NCI-H2227 treated with DMSO at 0.1 percent for 48 hours (cell line): ENCODE data around the gene TXNRD1.
"Not testable (repeated sequence)": the region's sequence is repeated elsewhere in the genome, so short reads cannot be mapped to it uniquely, and the experiment has no call there.

Source experiments
- DNase-seq: peaks from one replicate; lab custom pipeline; 2025; lab: John Stamatoyannopoulos, UW

The TXNRD1 gene

DNA sequence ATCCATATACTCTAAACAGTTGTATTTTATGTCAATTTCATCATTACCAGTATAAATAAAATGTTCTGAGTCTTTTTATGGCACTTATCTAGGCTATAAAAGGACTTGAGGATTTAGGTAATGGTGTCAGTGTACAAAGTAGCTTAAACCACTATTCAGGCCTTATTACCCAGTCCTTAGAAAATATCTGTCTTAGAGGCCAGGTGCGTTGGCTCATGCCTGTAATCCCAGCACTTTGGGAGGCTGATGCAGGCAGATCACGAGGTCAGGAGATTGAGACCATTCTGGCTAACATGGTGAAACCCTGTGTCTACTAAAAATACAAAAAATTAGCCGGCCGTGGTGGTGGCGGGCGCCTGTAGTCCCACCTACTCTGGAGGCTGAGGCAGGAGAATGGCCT lies 112.7 kb downstream of the TXNRD1 start:
- DNase-seq = not testable (repeated sequence)

DNA sequence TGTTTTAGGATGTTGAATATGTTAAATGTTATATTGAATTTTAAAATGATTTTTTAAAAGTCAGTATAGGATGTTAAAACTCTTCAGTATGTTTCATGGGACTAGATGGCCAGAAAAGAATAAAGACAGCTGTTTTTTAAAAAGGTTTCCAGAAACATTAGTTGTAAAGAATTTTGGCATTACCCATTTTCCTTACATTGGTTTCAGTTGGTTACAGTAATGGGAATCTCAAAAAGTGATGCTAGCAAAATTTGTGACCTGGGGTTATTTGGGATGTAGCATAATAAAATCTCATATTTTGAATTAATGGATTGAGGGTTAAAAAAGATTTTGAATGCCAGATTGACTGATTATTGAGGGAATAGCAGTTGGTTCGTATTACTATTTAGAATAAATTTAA lies 113.2 kb downstream of the TXNRD1 start:
- no peak for DNase-seq

DNA sequence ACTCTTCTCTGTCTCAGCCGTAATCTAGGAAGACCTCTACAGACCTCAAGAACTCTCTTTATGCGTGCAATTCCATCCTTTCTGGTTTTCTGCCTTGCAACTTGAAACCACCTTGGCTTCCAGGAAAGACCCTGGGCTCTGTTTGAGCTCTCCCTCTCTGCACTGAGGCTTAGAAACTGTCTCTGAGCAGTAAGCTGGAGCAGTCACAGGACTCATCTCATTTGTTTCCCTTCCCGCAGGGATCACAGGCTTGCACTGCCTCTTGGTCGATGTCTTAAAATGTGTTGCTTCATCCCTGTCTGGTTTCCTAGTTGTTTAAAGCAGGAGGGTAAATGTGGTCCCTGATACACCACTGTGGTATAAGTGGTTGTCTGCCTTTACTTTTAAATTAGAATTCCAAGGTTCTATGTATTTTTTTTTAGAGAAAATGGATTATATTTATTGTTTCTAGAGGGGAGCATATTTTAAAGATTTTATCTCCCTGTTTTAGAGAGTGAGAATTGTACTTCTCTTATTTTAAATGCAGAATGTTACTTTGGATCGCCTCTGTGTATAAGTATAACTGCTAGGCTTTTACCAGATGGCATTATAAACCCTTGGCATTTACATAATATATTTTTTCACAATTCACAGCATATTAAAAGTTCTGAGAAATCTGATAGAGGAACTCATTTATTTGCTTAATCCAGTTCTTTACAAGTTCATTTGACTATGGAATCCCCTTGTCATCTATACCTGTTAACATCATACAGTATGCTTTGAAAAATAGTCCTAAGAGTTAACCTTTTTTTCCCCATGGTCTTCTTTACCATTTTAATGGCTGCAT lies 114.3 kb downstream of the TXNRD1 start:
- DNase-seq = no peak

DNA sequence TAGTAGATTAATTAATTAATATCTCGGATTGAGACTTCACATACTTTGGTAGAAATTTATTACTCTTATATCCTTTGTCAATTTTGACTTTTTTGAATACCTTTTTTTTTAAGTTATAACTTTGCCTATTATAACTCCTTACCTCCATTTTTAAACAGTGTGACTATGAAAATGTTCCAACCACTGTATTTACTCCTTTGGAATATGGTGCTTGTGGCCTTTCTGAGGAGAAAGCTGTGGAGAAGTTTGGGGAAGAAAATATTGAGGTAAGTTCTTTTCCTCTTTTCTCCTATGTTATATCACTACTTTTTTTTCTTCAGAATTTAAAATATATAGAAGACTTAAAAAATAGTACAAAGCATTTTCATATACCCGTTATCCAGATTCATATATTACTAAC lies 115.8 kb downstream of the TXNRD1 start:
- no peak for DNase-seq

DNA sequence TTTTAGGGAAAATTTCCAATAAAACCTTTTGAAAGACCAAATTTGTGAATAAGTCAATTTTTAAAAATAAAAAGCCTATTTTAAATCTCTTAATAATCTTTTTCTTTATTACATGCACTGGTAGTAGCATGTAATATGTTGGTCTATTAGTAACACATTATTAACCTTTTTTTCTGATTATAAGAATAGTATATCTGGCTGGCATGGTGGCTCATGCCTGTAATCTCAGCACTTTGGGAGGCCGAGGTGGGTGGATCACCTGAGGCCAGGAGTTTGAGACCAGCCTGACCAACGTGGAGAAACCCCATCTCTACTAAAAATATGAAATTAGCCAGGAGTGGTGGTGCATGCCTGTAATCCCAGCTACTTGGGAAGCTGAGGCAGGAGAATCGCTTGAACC lies 116.7 kb downstream of the TXNRD1 start:
- not testable (repeated sequence) for DNase-seq

DNA sequence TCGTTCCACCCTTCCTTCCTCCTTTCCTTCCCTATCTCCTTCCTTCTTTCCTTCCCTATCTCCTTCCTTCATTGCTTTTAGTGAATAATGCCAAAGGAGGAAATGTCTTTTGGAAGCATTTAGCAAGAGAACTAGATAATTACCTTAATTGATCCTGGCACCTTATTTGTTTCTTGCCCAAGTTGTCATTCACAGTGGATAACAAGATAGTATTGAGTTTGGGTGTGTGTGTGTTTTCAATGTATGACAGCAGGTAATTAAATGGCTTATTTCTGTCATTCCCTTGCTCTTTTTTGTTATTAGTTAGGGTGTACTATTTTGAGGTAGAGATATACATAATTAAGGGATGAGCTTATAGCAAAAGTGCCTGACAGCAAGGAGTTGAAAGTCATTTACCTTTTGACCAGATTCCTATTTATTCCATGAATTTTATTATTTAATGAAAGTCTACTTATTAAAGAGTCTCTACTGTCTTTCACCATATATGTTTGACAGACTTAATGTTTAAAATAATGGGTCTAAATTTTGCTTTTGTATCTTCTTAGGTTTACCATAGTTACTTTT lies 118.2 kb downstream of the TXNRD1 start:
- DNase-seq = no peak

DNA sequence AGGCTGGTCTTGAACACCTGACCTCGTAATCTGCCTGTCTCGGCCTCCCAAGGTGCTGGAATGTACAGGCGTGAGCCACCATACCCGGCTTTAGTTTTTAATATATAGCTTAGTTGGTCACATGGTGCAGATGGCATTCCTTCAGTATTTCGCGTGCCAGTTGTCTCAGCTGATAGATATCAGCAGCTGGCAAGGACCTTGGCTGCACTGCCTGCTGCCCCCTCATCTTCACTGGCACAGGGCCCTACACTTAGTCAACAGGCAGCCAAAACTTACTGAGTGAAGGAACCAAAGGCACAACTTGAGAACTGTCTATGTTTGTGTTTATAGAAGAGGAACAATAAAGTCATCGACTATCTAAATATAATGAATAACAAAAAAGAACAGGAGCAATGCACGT lies 119.0 kb downstream of the TXNRD1 start:
- no peak for DNase-seq

DNA sequence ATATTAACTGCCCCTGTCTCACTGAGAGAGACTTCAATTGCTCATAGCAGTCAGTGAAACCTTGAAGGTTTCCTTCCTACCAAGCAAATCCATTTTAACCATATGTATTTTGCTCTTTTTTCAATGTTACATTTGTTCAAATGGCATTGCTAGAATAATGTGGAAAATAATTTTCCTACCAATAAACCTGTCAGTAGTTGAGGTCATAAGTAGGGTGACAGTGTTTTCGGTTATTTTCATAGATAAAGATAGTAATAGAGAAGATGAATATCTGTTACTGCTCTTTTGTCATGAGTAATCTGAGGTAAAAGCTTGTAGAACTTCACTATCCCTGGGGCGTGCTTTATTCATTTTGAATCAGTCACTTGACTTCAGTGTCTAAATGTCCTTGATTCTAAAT lies 120.5 kb downstream of the TXNRD1 start:
- DNase-seq = no peak

DNA sequence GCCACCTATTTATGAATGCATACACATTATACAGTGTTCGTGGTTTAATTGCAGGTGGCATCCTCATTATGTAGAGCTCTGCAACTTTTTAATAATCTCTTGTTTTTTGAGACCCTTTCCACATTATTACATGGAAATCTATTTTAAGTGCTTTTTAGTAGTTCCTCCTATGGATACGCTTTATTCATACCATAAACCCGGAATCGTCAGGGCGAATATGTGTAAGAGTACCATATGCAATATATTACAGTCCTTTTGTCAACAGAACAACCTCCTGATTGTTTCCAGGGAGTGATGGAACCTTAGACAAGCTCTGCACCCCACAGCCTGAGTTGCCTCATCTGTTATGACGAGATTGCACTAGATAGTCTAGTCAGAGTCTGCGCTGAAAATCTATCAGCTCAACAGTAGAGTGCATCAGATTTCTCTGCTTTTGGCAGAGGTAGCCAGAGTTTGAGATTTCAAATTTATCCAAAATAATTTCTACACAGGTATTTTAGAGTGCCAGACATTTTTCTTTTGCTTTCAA lies 121.5 kb downstream of the TXNRD1 start:
- DNase-seq = no peak

DNA sequence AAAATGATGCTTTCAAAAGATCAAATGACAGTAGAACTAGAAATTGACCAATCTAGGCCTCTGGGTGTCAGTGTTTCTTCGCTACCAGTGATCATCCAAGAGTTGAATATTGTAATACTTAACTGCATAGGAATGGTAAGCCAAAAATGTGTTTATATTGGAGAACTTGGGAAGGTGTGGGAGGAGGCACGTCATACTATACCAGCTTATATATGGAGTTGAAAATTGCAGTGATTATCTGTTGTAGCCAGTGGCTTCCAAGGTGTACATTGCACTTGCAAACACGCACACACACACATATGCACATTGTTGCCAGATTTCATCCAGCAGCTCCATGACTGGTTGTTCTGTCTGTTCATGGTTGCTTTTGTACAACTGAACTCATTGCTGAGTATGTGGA lies 124.1 kb downstream of the TXNRD1 start:
- DNase-seq = no peak

DNA sequence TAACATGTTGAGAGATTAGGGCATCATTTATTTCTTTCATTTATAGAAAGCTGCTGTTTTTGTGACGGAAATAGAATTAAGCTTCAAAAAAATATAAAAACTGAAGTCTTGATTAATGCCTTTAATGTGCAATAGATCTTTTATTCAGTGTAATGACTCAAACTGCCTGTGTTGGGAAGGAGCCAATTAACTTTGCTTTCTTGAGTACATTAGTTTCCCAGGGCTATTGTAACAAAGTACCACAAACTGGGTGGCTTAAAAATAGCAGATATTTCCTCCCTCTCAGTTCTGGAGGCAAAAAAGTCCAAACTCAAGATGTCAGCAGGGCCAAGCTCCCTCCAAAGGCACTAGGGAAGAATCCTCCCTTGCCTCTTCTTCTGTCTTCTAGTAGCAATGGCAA lies 124.6 kb downstream of the TXNRD1 start:
- no peak for DNase-seq

DNA sequence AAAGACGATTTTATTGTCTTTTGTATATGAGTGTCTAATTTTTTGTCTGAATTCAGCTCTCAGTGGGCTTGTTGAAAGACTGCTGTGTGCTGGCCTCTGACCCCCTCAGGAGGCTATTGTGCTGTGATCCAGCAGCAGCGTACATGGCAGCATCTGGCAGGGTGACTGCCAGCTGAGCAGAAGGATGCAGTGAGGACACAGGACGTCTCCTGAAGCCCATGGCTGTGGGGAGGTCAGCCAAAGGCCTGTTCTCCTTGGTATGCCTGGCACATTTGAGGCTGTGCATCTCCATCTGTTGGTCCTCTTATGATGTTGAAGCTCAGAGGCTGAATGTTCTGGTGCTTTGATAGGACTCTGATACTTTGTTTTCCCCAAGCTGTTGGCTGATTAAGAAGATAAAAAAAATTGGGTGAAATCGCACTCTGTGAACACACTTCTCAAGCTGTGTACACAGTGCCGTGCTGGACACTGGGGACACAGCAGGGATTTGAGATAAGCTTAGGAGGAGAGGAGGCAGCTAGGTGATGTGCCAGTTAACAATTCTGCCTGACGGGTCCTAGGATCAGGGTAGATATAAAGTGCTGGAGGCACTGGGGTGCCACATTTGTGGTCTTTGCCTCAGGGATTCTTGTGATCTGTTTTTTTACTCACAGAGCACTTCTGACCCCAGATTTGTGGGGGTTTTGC lies 125.5 kb downstream of the TXNRD1 start:
- no peak for DNase-seq

DNA sequence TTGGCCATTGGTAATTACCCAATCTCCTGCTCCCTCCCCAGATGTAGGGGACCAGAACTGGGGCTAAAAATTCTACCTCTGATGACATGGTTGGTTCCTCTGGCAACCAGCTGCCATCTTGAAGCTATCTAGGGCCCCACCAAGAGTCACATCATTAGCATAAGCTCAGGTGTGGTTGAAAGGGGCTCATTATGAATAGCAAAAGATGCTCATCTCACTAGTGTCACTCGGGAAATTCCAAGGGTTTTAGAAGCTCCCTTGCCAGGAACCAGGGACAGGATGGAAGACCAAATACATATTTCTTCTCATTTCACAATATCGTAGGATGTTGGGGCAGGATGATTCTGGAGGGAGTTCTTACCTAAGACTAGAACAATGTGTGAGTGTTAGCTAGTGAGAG lies 126.6 kb downstream of the TXNRD1 start:
- no peak for DNase-seq

DNA sequence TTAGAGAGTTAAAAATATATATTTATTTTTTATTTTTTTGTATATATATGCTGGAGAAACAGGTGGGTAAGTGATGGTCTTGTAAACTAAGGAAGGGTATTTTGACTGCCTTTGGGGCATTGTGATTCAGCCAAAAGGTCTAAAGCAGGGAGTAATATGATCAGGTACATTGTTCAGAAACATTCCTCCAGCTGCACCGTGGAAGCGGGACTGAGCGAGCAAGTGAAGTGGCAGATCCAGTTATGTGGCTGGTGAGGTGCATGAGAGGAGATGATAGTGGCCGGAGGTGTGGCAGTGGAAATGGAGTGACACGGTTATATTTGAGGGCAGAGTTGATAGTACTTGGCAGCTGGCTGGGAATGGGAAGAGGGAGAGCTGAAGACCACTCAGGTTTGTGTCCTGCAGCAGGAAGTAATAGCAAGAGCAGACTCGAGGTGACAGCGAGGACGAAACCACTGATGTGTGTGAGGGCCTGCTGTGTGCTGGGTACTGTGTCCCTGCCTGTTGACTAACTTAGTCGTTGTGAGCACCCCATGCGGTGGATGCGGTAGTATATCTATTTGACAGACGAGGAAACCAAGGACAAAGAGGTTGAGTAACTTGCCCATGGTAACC lies 127.2 kb downstream of the TXNRD1 start:
- no peak for DNase-seq

DNA sequence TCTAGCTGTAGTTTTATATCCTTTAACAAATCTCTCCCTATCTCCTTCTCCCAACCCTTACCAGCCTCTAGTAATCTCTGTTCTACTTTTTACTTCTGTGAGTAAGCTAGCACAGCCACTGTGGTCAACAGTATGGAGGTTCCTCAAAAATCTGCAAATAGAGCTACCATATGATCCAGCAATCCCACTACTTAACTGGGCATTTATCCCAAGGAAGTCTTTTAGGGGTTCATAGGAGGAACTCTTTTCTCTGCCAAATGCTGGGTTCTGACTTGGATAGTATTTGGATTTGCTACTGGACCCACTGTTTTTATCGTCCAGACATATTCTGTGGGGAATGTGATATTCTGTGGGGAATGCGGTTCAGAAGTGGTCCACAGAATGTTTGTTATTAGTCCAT lies 129.1 kb downstream of the TXNRD1 start:
- DNase-seq = no peak

DNA sequence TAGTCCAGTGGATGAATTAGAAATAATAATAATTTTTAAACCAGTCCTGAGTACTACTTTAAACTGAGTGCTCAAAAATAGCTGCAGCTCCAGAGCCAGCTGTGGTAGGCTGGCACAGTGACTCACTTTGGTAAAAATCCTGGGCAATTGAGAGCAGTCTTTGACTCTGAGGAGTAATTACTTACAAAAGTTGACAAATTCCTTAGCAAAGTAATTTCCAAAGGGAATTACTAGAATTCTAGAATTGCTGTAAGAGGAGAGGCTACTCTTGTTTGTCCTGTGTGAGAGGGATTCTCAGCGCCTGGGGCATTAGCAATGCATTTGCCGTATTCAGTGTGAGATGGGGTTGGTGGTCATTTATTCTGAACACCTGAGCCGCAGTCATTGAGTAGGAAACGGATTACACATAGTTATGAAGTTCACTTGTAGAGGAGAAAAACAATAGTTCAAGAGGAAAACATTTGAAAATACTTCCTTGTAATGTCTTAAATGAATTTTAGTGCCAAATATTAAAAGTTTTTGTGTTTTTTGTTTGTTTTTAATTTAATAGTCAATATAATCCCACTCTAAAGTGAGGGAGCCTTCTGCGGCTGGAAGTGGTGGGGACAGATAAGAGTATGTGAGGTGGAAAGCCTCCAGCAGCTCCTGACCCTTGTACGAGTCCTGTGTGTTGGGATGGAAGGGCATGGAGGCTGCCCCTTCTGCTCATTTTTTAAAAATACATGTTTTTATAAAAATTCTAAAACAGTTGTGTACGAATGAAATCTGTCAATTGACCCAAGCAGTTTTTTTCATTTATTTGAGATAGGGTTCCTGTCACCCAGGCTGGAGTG lies 129.9 kb downstream of the TXNRD1 start:
- no peak for DNase-seq

DNA sequence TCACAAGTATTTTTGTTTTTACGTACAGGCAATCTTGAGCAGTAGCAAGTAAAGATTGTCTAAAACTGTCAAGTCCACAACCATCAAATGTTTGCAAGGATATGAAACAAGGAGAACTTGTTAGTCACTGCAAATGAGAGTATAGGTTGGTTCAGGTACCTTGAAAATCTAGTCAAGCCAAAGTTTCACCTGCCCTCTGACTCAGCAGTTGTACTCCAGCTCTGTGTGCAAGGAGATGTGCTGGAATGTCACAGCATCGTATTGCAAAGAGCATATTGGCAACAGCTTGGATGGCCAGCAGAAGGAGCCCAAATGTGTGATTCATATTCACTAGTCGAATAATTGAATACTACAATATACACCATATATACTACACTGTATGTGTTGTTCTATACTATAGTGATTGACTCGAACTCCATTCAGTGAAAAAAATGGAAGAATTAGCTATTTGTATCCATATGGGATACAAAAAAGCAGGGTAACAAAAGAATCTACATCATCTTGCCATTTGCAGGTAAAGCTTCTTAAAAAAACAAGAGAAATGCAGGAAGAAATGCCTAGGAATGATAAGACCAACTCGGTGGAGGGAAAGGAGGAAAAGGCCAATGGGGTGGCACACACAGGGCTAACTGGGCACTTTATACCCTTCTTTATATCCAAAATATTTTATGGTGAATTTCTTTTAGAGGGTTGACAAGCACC lies 131.9 kb downstream of the TXNRD1 start:
- DNase-seq = no peak

DNA sequence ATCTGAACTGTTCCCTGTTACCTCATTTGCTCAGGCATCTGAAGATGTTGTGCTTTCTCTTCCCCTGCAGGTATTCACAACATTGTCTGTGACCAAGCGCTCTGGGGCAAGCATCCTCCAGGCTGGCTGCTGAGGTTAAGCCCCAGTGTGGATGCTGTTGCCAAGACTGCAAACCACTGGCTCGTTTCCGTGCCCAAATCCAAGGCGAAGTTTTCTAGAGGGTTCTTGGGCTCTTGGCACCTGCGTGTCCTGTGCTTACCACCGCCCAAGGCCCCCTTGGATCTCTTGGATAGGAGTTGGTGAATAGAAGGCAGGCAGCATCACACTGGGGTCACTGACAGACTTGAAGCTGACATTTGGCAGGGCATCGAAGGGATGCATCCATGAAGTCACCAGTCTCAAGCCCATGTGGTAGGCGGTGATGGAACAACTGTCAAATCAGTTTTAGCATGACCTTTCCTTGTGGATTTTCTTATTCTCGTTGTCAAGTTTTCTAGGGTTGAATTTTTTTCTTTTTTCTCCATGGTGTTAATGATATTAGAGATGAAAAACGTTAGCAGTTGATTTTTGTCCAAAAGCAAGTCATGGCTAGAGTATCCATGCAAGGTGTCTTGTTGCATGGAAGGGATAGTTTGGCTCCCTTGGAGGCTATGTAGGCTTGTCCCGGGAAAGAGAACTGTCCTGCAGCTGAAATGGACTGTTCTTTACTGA lies 132.9 kb downstream of the TXNRD1 start:
- DNase-seq = no peak

DNA sequence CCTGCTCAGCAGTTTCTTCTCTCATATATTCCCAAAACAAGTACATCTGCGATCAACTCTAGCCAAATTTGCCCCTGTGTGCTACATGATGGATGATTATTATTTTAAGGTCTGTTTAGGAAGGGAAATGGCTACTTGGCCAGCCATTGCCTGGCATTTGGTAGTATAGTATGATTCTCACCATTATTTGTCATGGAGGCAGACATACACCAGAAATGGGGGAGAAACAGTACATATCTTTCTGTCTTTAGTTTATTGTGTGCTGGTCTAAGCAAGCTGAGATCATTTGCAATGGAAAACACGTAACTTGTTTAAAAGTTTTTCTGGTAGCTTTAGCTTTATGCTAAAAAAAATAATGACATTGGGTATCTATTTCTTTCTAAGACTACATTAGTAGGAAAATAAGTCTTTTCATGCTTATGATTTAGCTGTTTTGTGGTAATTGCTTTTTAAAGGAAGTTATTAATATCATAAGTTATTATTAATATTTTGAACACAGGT lies 133.5 kb downstream of the TXNRD1 start:
- no peak for DNase-seq
